PC-9 (cell line): Measurements from ENCODE around the gene KLHL42. TPM values are rescaled to one million over a fixed set of nuclear protein-coding genes. Genes with fewer than 3 reads are reported as not detected.

Experiments used
- Bru-seq: library from RNA; stranded (reverse); fragments of 400-500 nt; gene quantifications from one replicate; lab custom pipeline; 2021; lab: Mats Ljungman, UMichigan
- BruChase-seq, 2 experiments: library from RNA; stranded (reverse); fragments of 400-500 nt; gene quantifications; one replicate each; lab custom pipeline; 2021; lab: Mats Ljungman, UMichigan
- BruUV-seq: library from RNA; stranded (reverse); fragments of 400-500 nt; replicated peaks from 2 replicates; lab custom pipeline; 2021; lab: Mats Ljungman, UMichigan
- CTCF ChIA-PET: fragments of 300-600 bp; sonication (Branson Sonifier 250); formaldehyde crosslinking; loops from one replicate; lab custom pipeline; 2022; ENCODE audit warnings: antibody characterized with exemption; lab: Charles Lee
- POLR2A ChIA-PET: fragments of 300-600 bp; sonication (Branson Sonifier 250); formaldehyde crosslinking; loops from one replicate; lab custom pipeline; 2022; ENCODE audit warnings: antibody characterized with exemption; ENCODE audit not compliant: unreplicated experiment; lab: Charles Lee
- DNase-seq, 2 experiments: peaks; one replicate each; pipeline versions ENCODE4 v3.0.0 to v3.0.0-alpha.2; 2015 to 2022; ENCODE audit warnings: mixed read lengths in 1 of 2
- H2AFZ ChIP-seq: fragments of 200-600 bp; sonication (generic); 2 replicates; pipeline ENCODE4 v1.8.1; 2017; ENCODE audit warnings: antibody characterized with exemption
- H3F3A ChIP-seq: fragments of 200-600 bp; sonication (generic); 2 replicates; pipeline ENCODE4 v1.8.1; 2017; ENCODE audit warnings: antibody characterized with exemption, mild to moderate bottlenecking, low read depth; ENCODE audit not compliant: insufficient read depth
- H3K27ac ChIP-seq: fragments of 200-600 bp; sonication (generic); 2 replicates; pipeline ENCODE4 v1.6.1; 2016; ENCODE audit warnings: mixed run types
- H3K27me3 ChIP-seq: fragments of 200-600 bp; sonication (generic); 2 replicates; pipeline ENCODE4 v1.6.1; 2016; ENCODE audit warnings: low read depth, mixed run types; ENCODE audit not compliant: insufficient read depth
- H3K36me3 ChIP-seq: fragments of 200-600 bp; sonication (generic); 2 replicates; pipeline ENCODE4 v1.6.1; 2016; ENCODE audit warnings: low read depth, mixed run types
- H3K4me1 ChIP-seq: fragments of 200-600 bp; sonication (generic); replicated peaks from 2 replicates; pipeline ENCODE4 v1.6.1; 2016; ENCODE audit warnings: mixed run types; ENCODE audit not compliant: insufficient read depth
- H3K4me2 ChIP-seq: fragments of 200-600 bp; sonication (generic); 2 replicates; pipeline ENCODE4 v1.6.1; 2017; ENCODE audit warnings: mixed run types
- H3K4me3 ChIP-seq: fragments of 200-600 bp; sonication (generic); 2 replicates; pipeline ENCODE4 v1.6.1; 2016; ENCODE audit warnings: mixed run types
- H3K79me2 ChIP-seq: fragments of 200-600 bp; sonication (generic); 2 replicates; pipeline ENCODE4 v1.6.1; 2017; ENCODE audit warnings: low read depth, mixed run types
- H3K9me2 ChIP-seq: fragments of 200-600 bp; sonication (generic); 2 replicates; pipeline ENCODE4 v1.8.1; 2017; ENCODE audit warnings: mild to moderate bottlenecking; ENCODE audit not compliant: insufficient read depth
- H3K9me3 ChIP-seq: fragments of 200-600 bp; sonication (generic); 2 replicates; pipeline ENCODE4 v1.8.1; 2016; ENCODE audit warnings: low read depth; ENCODE audit not compliant: insufficient read depth
- H4K20me1 ChIP-seq: fragments of 200-600 bp; sonication (generic); 2 replicates; pipeline ENCODE4 v1.8.1; 2017; ENCODE audit not compliant: insufficient read depth
- EZH2 ChIP-seq: fragments of 200-600 bp; sonication (generic); IDR thresholded peaks from 2 replicates; pipeline ENCODE4 v1.8.0; 2017; ENCODE audit warnings: antibody characterized with exemption, low read depth
- intact Hi-C: fragments of 100-400 bp; cut with micrococcal nuclease; formaldehyde crosslinking; loops from one replicate; pipeline ENCODE4 v1.10.0; 2022; ENCODE audit not compliant: unreplicated experiment
- long read RNA-seq: library from polyadenylated mRNA; stranded (forward); transcript quantifications from one replicate; pipeline ENCODE4 v2.0.0, GENCODE V29; 2022
- total RNA-seq: library from RNA; stranded (reverse); gene quantifications from 2 replicates; pipeline ENCODE4 v1.2.3, GENCODE V29; 2021
- TF ChIP-seq, protein P1 (sequence below): fragments of 200-600 bp; sonication (generic); conservative IDR thresholded peaks from 2 replicates; pipeline ENCODE4 v1.6.1; 2017; ENCODE audit warnings: mixed run types, antibody characterized with exemption, mild to moderate bottlenecking, moderate library complexity

The KLHL42 gene, protein sequence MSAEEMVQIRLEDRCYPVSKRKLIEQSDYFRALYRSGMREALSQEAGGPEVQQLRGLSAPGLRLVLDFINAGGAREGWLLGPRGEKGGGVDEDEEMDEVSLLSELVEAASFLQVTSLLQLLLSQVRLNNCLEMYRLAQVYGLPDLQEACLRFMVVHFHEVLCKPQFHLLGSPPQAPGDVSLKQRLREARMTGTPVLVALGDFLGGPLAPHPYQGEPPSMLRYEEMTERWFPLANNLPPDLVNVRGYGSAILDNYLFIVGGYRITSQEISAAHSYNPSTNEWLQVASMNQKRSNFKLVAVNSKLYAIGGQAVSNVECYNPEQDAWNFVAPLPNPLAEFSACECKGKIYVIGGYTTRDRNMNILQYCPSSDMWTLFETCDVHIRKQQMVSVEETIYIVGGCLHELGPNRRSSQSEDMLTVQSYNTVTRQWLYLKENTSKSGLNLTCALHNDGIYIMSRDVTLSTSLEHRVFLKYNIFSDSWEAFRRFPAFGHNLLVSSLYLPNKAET
- total RNA-seq: 33.6 and 34.5 TPM in 2 replicates
- percentile 87 among the genes with signal in this experiment for Bru-seq, nascent RNA
- percentile 92 among the genes with signal in this experiment for BruChase-seq, experiment 1, labeled RNA remaining after a 2-hour chase
- BruChase-seq, experiment 2, labeled RNA remaining after a 6-hour chase: percentile 91 among the genes with signal in this experiment
- long read RNA-seq, full-length matches to known transcripts: 33 of 44 reads
- long read RNA-seq, partial matches to known transcripts: 1 of 44 reads
- long read RNA-seq, other reads (novel, unspliced or antisense): 10 of 44 reads

DNA sequence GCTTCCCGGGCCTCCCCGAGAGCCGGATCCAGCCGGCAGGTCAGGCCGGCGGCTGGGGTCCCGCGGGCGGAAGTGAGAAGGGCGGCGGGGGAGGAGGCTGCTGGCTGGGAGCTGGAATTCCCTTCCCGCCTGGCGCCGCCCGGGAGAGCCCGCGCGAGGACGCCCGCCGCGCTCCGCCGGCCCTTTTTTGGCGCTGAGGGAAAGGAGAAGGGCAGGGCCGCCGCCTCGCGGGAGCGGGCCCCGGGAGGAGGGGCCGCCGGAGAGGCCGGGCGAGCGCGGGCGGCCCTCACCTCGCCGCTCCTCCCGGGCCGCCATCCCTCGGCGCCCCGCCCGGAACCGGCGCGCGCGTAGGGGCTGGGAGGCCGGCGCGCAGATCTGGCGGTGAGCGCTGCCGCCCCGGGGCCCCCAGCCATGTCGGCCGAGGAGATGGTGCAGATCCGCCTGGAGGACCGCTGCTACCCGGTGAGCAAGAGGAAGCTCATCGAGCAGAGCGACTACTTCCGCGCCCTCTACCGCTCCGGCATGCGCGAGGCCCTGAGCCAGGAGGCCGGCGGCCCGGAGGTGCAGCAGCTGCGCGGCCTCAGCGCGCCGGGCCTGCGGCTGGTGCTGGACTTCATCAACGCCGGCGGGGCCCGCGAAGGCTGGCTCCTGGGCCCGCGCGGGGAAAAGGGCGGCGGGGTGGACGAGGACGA, at the start of gene KLHL42, which contains the start of gene MANSC4:
KLHL42 (plus strand) TSS at position 314 of the 692 bp plus-strand sequence; CDS start at position 412, 98 bp downstream.
MANSC4 (minus strand) TSS at position 317 of the 692 bp plus-strand sequence. CDS start 8,960 bp downstream, outside the sequence.
- ChIA-PET CTCF (interaction anchor here (1.0 kb wide), 1 partner anchor 41 kb away, joined by 5 read pairs; no protein-coding TSS in a partner anchor), POLR2A (interaction anchor here (0.5 to 0.7 kb wide), 3 partner anchors 8 to 1941 kb away, joined by 3 to 5 read pairs (median 4); no protein-coding TSS in a partner anchor)
- H2AFZ ChIP-seq: peak within 1 kb of the TSS; percentile 81
- peak within 1 kb of the TSS; percentile 64 for H3K27ac ChIP-seq
- H3K4me1 ChIP-seq: peaks cover 45% of the 10 kb centered on the region
- intact Hi-C loops: loop anchor here (2.0 to 5.0 kb wide), 3 partner anchors 42 to 189 kb away; no protein-coding TSS in a partner anchor
- peak; percentile 59 to 77 for DNase-seq
- no peaks in the 10 kb centered on the region for H3K9me2 ChIP-seq
- no peaks in the 10 kb centered on the region for H3K27me3 ChIP-seq
- H4K20me1 ChIP-seq: no peaks in the 10 kb centered on the region
- TF ChIP-seq, protein P1, sequence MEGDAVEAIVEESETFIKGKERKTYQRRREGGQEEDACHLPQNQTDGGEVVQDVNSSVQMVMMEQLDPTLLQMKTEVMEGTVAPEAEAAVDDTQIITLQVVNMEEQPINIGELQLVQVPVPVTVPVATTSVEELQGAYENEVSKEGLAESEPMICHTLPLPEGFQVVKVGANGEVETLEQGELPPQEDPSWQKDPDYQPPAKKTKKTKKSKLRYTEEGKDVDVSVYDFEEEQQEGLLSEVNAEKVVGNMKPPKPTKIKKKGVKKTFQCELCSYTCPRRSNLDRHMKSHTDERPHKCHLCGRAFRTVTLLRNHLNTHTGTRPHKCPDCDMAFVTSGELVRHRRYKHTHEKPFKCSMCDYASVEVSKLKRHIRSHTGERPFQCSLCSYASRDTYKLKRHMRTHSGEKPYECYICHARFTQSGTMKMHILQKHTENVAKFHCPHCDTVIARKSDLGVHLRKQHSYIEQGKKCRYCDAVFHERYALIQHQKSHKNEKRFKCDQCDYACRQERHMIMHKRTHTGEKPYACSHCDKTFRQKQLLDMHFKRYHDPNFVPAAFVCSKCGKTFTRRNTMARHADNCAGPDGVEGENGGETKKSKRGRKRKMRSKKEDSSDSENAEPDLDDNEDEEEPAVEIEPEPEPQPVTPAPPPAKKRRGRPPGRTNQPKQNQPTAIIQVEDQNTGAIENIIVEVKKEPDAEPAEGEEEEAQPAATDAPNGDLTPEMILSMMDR: no peak; the same call in 1 of the 2 replicates
- TF ChIP-seq EZH2: no peak
- peaks cover 48% of the 10 kb centered on the region for H3K79me2 ChIP-seq
- H3K4me2 ChIP-seq: peak within 1 kb of the TSS; percentile 87
- BruUV-seq: no TSS peak
- peaks cover 25% of the 10 kb centered on the region for H3F3A ChIP-seq
- H3K9me3 ChIP-seq: no peaks in the 10 kb centered on the region
- peak within 1 kb of the TSS; percentile 74 for H3K4me3 ChIP-seq
- H3K36me3 ChIP-seq: peaks cover 11% of the 10 kb centered on the region

DNA sequence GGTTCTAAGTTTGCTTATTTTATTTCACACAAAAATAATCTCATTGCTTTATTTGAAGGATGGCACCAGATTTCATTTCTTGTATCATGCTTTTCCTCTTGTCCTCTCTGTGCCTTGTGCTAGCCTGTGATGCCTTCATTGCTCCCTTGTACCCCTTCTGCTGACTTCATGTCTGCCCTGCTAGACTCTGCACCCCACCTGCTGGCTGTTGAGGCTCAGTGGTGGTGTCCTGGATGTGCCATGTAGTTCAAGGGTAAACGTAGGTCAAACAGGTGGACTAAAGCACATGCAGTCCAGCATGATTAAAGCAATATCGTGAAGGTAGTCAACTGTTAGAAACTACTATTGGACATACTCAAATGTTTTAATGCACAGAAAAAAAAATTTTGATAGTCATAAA, 47.8 kb upstream of the KLHL42 start:
- intact Hi-C loops: loop anchor here (2.0 to 5.0 kb wide), 4 partner anchors 50 to 595 kb away; partner anchors contain the start of genes KLHL42 and MANSC4
- TF ChIP-seq, protein P1: peak; percentile 45; the same call in 1 of the 2 replicates
- TF ChIP-seq EZH2: no peak
- peaks cover 7% of the 10 kb centered on the region for H3F3A ChIP-seq
- no peak for DNase-seq
- H3K9me2 ChIP-seq: no peaks in the 10 kb centered on the region
- H3K36me3 ChIP-seq: peaks cover 44% of the 10 kb centered on the region
- H2AFZ ChIP-seq: no peak overlapping the region
- no TSS peak for BruUV-seq
- H4K20me1 ChIP-seq: no peaks in the 10 kb centered on the region
- no peak overlapping the region for H3K4me2 ChIP-seq
- no peaks in the 10 kb centered on the region for H3K4me1 ChIP-seq
- no peak overlapping the region for H3K4me3 ChIP-seq
- H3K79me2 ChIP-seq: peaks cover 3% of the 10 kb centered on the region
- H3K27me3 ChIP-seq: no peaks in the 10 kb centered on the region
- no peaks in the 10 kb centered on the region for H3K9me3 ChIP-seq
- H3K27ac ChIP-seq: no peak overlapping the region
- POLR2A ChIA-PET: interaction anchor here (0.6 kb wide), 1 partner anchor 1303 kb away, joined by 14 read pairs; no protein-coding TSS in a partner anchor
- CTCF ChIA-PET: interaction anchor here (0.6 to 1.4 kb wide), 7 partner anchors 56 to 1585 kb away, joined by 3 to 13 read pairs (median 5); no protein-coding TSS in a partner anchor
